SK-N-SH treated with all-trans-retinoic acid at 6 μM for 48 hours (cell line): ENCODE results near the gene HNRNPUL1.

ENCODE experiments used
- ATAC-seq: fragments of 200-7000 bp; cut with Tn5 transposase; 3 replicates; pipeline ENCODE4 v1.9.1; 2020; ENCODE audit warnings: mild to moderate bottlenecking, moderate library complexity
- ARNTL ChIP-seq: fragments of 450-650 bp; formaldehyde crosslinking; IDR thresholded peaks from 2 replicates; pipeline ENCODE4 v1.5.0; 2020; ENCODE audit warnings: low read depth, mild to moderate bottlenecking, moderate library complexity, borderline replicate concordance
- BACH2 ChIP-seq: fragments of 250-450 bp; sonication (Bioruptor Pico); IDR thresholded peaks from 2 replicates; pipeline ENCODE4 v1.9.0; 2021; ENCODE audit warnings: mild to moderate bottlenecking, borderline replicate concordance
- CREB5 ChIP-seq: fragments of 250-450 bp; sonication (Bioruptor Pico); IDR thresholded peaks from 2 replicates; pipeline ENCODE4 v1.5.1; 2020; ENCODE audit warnings: low read depth, mild to moderate bottlenecking, moderate library complexity
- CSDC2 ChIP-seq: fragments of 250-450 bp; sonication (Bioruptor Pico); IDR thresholded peaks from 2 replicates; pipeline ENCODE4 v1.5.0; 2020; ENCODE audit warnings: mild to moderate bottlenecking, moderate library complexity
- CSRNP3 ChIP-seq: fragments of 250-450 bp; sonication (Bioruptor Pico); IDR thresholded peaks from 2 replicates; pipeline ENCODE4 v1.5.1; 2021; ENCODE audit warnings: mild to moderate bottlenecking, moderate library complexity
- GLIS3 ChIP-seq: fragments of 250-450 bp; sonication (Bioruptor Pico); IDR thresholded peaks from 2 replicates; pipeline ENCODE4 v1.5.0; 2020; ENCODE audit warnings: mild to moderate bottlenecking, moderate library complexity
- ISL1 ChIP-seq: fragments of 250-450 bp; sonication (Bioruptor Pico); IDR thresholded peaks from 2 replicates; pipeline ENCODE4 v2.1.2; 2022; ENCODE audit warnings: mild to moderate bottlenecking, moderate library complexity
- OSR1 ChIP-seq: fragments of 250-450 bp; sonication (Bioruptor Pico); IDR thresholded peaks from 2 replicates; pipeline ENCODE4 v1.8.0; 2022; ENCODE audit warnings: moderate library complexity, mild to moderate bottlenecking, inconsistent platforms
- PATZ1 ChIP-seq: fragments of 250-450 bp; sonication (Bioruptor Pico); IDR thresholded peaks from 2 replicates; pipeline ENCODE4 v1.8.0; 2020; ENCODE audit warnings: mild to moderate bottlenecking, moderate library complexity, borderline replicate concordance
- POU6F1 ChIP-seq: fragments of 250-450 bp; sonication (Bioruptor Pico); IDR thresholded peaks from 2 replicates; pipeline ENCODE4 v1.8.0; 2021; ENCODE audit warnings: low read depth, mild to moderate bottlenecking, moderate library complexity, borderline replicate concordance
- PPARA ChIP-seq: fragments of 250-450 bp; sonication (Bioruptor Pico); IDR thresholded peaks from 2 replicates; pipeline ENCODE4 v1.5.0; 2020; ENCODE audit warnings: mild to moderate bottlenecking, borderline replicate concordance
- RARB ChIP-seq: fragments of 250-450 bp; sonication (Bioruptor Pico); IDR thresholded peaks from 2 replicates; pipeline ENCODE4 v1.8.0; 2021; ENCODE audit warnings: mild to moderate bottlenecking, moderate library complexity
- TCF4 ChIP-seq: fragments of 250-450 bp; sonication (Bioruptor Pico); IDR thresholded peaks from 2 replicates; pipeline ENCODE4 v1.8.0; 2021; ENCODE audit warnings: mild to moderate bottlenecking, moderate library complexity, borderline replicate concordance
- TOX ChIP-seq: fragments of 250-450 bp; sonication (Bioruptor Pico); IDR thresholded peaks from 2 replicates; pipeline ENCODE4 v1.8.0; 2021; ENCODE audit warnings: mild to moderate bottlenecking, moderate library complexity, borderline replicate concordance
- ZC3H10 ChIP-seq: fragments of 250-450 bp; sonication (Bioruptor Pico); IDR thresholded peaks from 2 replicates; pipeline ENCODE4 v1.5.1; 2021; ENCODE audit warnings: mild to moderate bottlenecking, moderate library complexity
- ZFP3 ChIP-seq: fragments of 250-450 bp; sonication (Bioruptor Pico); IDR thresholded peaks from 2 replicates; pipeline ENCODE4 v1.5.0; 2020; ENCODE audit warnings: mild to moderate bottlenecking, moderate library complexity
- ZFP30 ChIP-seq: fragments of 450-650 bp; formaldehyde crosslinking; IDR thresholded peaks from 2 replicates; pipeline ENCODE4 v1.5.0; 2022; ENCODE audit warnings: mild to moderate bottlenecking, moderate library complexity
- ZNF70 ChIP-seq: fragments of 450-650 bp; formaldehyde crosslinking; IDR thresholded peaks from 2 replicates; pipeline ENCODE4 v1.5.0; 2020; ENCODE audit warnings: mild to moderate bottlenecking, moderate library complexity
- ZNF8 ChIP-seq: fragments of 450-650 bp; formaldehyde crosslinking; IDR thresholded peaks from 2 replicates; pipeline ENCODE4 v1.5.0; 2020; ENCODE audit warnings: mild to moderate bottlenecking, moderate library complexity

HNRNPUL1 gene

GRCh38 chr19:41304706-41305483 lies 40.7 kb downstream of the HNRNPUL1 start:
- no peak for ATAC-seq
- no peak for TF ChIP-seq POU6F1 (CRISPR knock-in tag)
- no peak for TF ChIP-seq CREB5 (CRISPR knock-in tag)
- no peak for TF ChIP-seq OSR1 (CRISPR knock-in tag)
- no peak for TF ChIP-seq GLIS3 (CRISPR knock-in tag)
- TF ChIP-seq ISL1 (CRISPR knock-in tag): no peak
- no peak for TF ChIP-seq PATZ1 (CRISPR knock-in tag)
- TF ChIP-seq ZC3H10 (CRISPR knock-in tag): no peak

- ATAC-seq: no peak
- no peak for TF ChIP-seq POU6F1 (CRISPR knock-in tag)
- no peak for TF ChIP-seq ZNF8 (CRISPR knock-in tag)
- TF ChIP-seq CSDC2 (CRISPR knock-in tag): no peak
- TF ChIP-seq ZFP30: no peak
- no peak for TF ChIP-seq ZNF70 (CRISPR knock-in tag)
- no peak for TF ChIP-seq GLIS3 (CRISPR knock-in tag)
- TF ChIP-seq RARB (CRISPR knock-in tag): no peak
- TF ChIP-seq BACH2 (CRISPR knock-in tag): no peak
- no peak for TF ChIP-seq CSRNP3 (CRISPR knock-in tag)
- TF ChIP-seq TOX (CRISPR knock-in tag): no peak
- TF ChIP-seq PPARA: no peak
Measured at GRCh38 chr19:41305927-41306793, 42.0 kb downstream of the HNRNPUL1 start.

- TF ChIP-seq ZFP3 (no peak), PATZ1 (CRISPR knock-in tag) (no peak), CSDC2 (CRISPR knock-in tag) (no peak), OSR1 (CRISPR knock-in tag) (no peak), ARNTL (no peak), ZFP30 (no peak), TCF4 (CRISPR knock-in tag) (no peak)
- no peak for ATAC-seq
Measured at GRCh38 chr19:41307090-41307875, 43.1 kb downstream of the HNRNPUL1 start.
